B cell (primary cell): ENCODE results near the gene LRCH1. TPM values are rescaled to one million over a fixed set of nuclear protein-coding genes. Genes with fewer than 3 reads are reported as not detected.

ENCODE experiments used
- ATAC-seq: fragments of 200-7000 bp; cut with Tn5 transposase; one replicate; pipeline ENCODE4 v1.10.0; 2021; ENCODE audit warnings: low read depth, mild to moderate bottlenecking, moderate number of reproducible peaks, moderate library complexity
- CTCF ChIA-PET: fragments of 350-600 bp; sonication (Branson Sonifier 250); formaldehyde crosslinking; loops from one replicate; lab custom pipeline; 2021; ENCODE audit warnings: antibody characterized with exemption, inconsistent platforms; lab: Charles Lee
- POLR2A ChIA-PET: fragments of 350-600 bp; sonication (Branson Sonifier 250); formaldehyde crosslinking; loops from one replicate; lab custom pipeline; 2021; ENCODE audit warnings: antibody characterized with exemption; lab: Charles Lee
- DNase-seq: peaks from one replicate; pipeline ENCODE4 v3.0.0; 2013
- H2AFZ ChIP-seq: 2 replicates; pipeline ENCODE4 v1.6.1; 2012; ENCODE audit warnings: mild to moderate bottlenecking, low read depth, low read length; ENCODE audit not compliant: insufficient read depth, poor library complexity, severe bottlenecking
- H3K27ac ChIP-seq, 2 donors: 1 replicate in 1 of 2; 2 replicates in 1 of 2; pipeline ENCODE4 v1.5.1; 2012 to 2013; ENCODE audit warnings: low read length in 2 of 2, mild to moderate bottlenecking in 2 of 2, moderate library complexity in 1 of 2
- H3K27me3 ChIP-seq, 4 experiments: fragments of 200-600 bp in 1 of 4; sonication (generic) in 1 of 4; replicated peaks in 1 of 4; 1 replicate in 2 of 4; 2 replicates in 2 of 4; pipeline versions ENCODE4 v1.6.1 to v1.7.0; 2013 to 2016; ENCODE audit warnings: low read length in 3 of 4, mild to moderate bottlenecking in 2 of 4, mixed read lengths in 1 of 4, moderate library complexity in 1 of 4; ENCODE audit not compliant: insufficient read depth in 4 of 4, control insufficient read depth in 3 of 4; ENCODE audit errors: control extremely low read depth in 1 of 4
- H3K36me3 ChIP-seq, 2 experiments: replicated peaks in 1 of 2; 1 replicate in 1 of 2; 2 replicates in 1 of 2; pipeline versions ENCODE4 v1.6.1 to v1.7.1; 2013; ENCODE audit warnings: low read length in 1 of 2; ENCODE audit not compliant: insufficient read depth in 2 of 2, control insufficient read depth in 1 of 2; ENCODE audit errors: control extremely low read depth in 1 of 2, extremely low read depth in 1 of 2
- H3K4me1 ChIP-seq, 2 donors: fragments of 200-600 bp in 1 of 2; sonication (generic) in 1 of 2; 1 replicate in 1 of 2; 2 replicates in 1 of 2; pipeline versions ENCODE4 v1.5.1 to v1.6.1; 2013 to 2017; ENCODE audit warnings: low read length in 2 of 2; ENCODE audit not compliant: control insufficient read depth in 2 of 2, insufficient read depth in 2 of 2
- H3K4me2 ChIP-seq: replicated peaks from 2 replicates; pipeline ENCODE3; 2012; ENCODE audit warnings: mild to moderate bottlenecking, low read depth, low read length; ENCODE audit not compliant: poor library complexity, severe bottlenecking
- H3K4me3 ChIP-seq, 5 experiments: fragments of 200-600 bp in 1 of 5; sonication (generic) in 1 of 5; 1 replicate in 3 of 5; 2 replicates in 2 of 5; pipeline versions ENCODE4 v1.5.1 to v1.7.0; 2011 to 2016; ENCODE audit warnings: low read length in 4 of 5, mild to moderate bottlenecking in 4 of 5, low read depth in 2 of 5, control low read depth in 1 of 5, moderate library complexity in 1 of 5; ENCODE audit not compliant: insufficient read depth in 1 of 5; ENCODE audit errors: control extremely low read depth in 1 of 5, extremely low read depth in 1 of 5
- H3K79me2 ChIP-seq: fragments of 200-600 bp; sonication (generic); one replicate; pipeline ENCODE4 v1.6.0; 2016; ENCODE audit warnings: low read length; ENCODE audit not compliant: control insufficient read depth, insufficient read depth
- H3K9ac ChIP-seq: fragments of 200-600 bp; sonication (generic); 2 replicates; pipeline ENCODE4 v1.6.1; 2017; ENCODE audit warnings: mild to moderate bottlenecking, low read length, moderate library complexity
- H3K9me3 ChIP-seq, 3 donors: one replicate each; pipeline versions ENCODE4 v1.6.1 to v1.7.1; 2013; ENCODE audit warnings: low read length in 2 of 3; ENCODE audit not compliant: control insufficient read depth in 2 of 3, insufficient read depth in 1 of 3; ENCODE audit errors: control extremely low read depth in 1 of 3
- H4K20me1 ChIP-seq: 2 replicates; pipeline ENCODE4 v1.6.0; 2012; ENCODE audit warnings: mild to moderate bottlenecking, low read length; ENCODE audit not compliant: insufficient read depth, control insufficient read depth, poor library complexity, severe bottlenecking
- H3K27ac Mint-ChIP-seq: one replicate; pipeline ENCODE4 v1.8.0; 2021; ENCODE audit warnings: mixed read lengths
- H3K27me3 Mint-ChIP-seq: one replicate; pipeline ENCODE4 v1.8.0; 2021; ENCODE audit warnings: mixed read lengths
- H3K4me1 Mint-ChIP-seq: one replicate; pipeline ENCODE4 v1.8.0; 2021; ENCODE audit warnings: mixed read lengths
- H3K4me3 Mint-ChIP-seq: one replicate; pipeline ENCODE4 v1.8.0; 2021; ENCODE audit warnings: mixed read lengths
- H3K9me3 Mint-ChIP-seq: one replicate; pipeline ENCODE4 v1.8.0; 2022; ENCODE audit warnings: mixed read lengths; ENCODE audit not compliant: insufficient read depth
- CTCF ChIP-seq: fragments of 200-600 bp; IDR thresholded peaks from one replicate; pipeline ENCODE4 v1.8.0; 2022; ENCODE audit warnings: antibody characterized with exemption, mild to moderate bottlenecking
- EZH2 ChIP-seq: IDR thresholded peaks from 2 replicates; pipeline ENCODE4 v1.6.1; 2012; ENCODE audit warnings: borderline replicate concordance, low read depth, mild to moderate bottlenecking, moderate library complexity, low read length; ENCODE audit not compliant: insufficient read depth, poor library complexity, severe bottlenecking
- WGBS: methylation state at CpG from one replicate; pipeline ENCODE4 v1.1.5; 2013; ENCODE audit warnings: missing lambda C conversion rate; ENCODE audit not compliant: insufficient coverage; 5-methylcytosine and 5-hydroxymethylcytosine counted together
- intact Hi-C: fragments of 100-400 bp; cut with micrococcal nuclease; formaldehyde crosslinking; loops from one replicate; pipeline ENCODE4 v1.10.0; 2022
- polyA plus RNA-seq: library from polyadenylated mRNA; depleted of rRNA; stranded (reverse); fragments of >200 nt; gene quantifications from 2 replicates; pipeline ENCODE4 v1.2.3, GENCODE V29; 2012
- total RNA-seq, 2 donors: library from RNA; stranded (reverse); fragments of 120-200 nt in 1 of 2; gene quantifications; 1 replicate in 1 of 2; 2 replicates in 1 of 2; pipeline versions ENCODE4 v1.2.3 to v1.2.4, GENCODE V29; 2013 to 2022

The LRCH1 gene
- total and polyA plus RNA-seq, 2 donors (not counting 1 experiment from before 2014, with no cell fraction given): 13.0 to 50.3 TPM

GRCh38 chr13:46620471-46620870, 67.5 kb downstream of the LRCH1 start:
- intact Hi-C loops: loop anchor here (2.0 to 5.0 kb wide), 2 partner anchors 16 to 33 kb away; no protein-coding TSS in a partner anchor
- Mint-ChIP-seq H3K27ac (peak overlapping the region; percentile 1), H3K27me3 (no peaks in the 10 kb centered on the region), H3K4me3 (peak overlapping the region; percentile 3), H3K9me3 (no peaks in the 10 kb centered on the region), H3K4me1 (peaks cover 95% of the 10 kb centered on the region)
- Histone ChIP-seq H3K4me1 (peaks cover 81 to 82% of the 10 kb centered on the region in 2 donors), H3K4me2 (peak overlapping the region; percentile 22), H3K27me3 (no peaks in the 10 kb centered on the region), H3K79me2 (peaks cover 97% of the 10 kb centered on the region), H3K4me3 (no peak overlapping the region), H3K36me3 (no peaks in the 10 kb centered on the region), H3K27ac (no peak overlapping the region), H3K9ac (peak overlapping the region; percentile 6), H3K9me3 (no peaks in the 10 kb centered on the region), H4K20me1 (peaks cover 35% of the 10 kb centered on the region), H2AFZ (no peak overlapping the region)
- POLR2A ChIA-PET: interaction anchor here (0.8 to 1.7 kb wide), 2 partner anchors 9 to 10 kb away, joined by 3 to 5 read pairs; no protein-coding TSS in a partner anchor
- CTCF ChIA-PET: interaction anchor here (1.0 to 2.5 kb wide), 5 partner anchors 11 to 68 kb away, joined by 3 to 16 read pairs (median 5); no protein-coding TSS in a partner anchor
- ATAC-seq (no peak), DNase-seq (no peak)
- WGBS: 7% methylated on average over 1 of the region's 2 CpGs
- TF ChIP-seq CTCF: no peak

- H3K27me3 Mint-ChIP-seq: no peaks in the 10 kb centered on the region
- H3K9ac ChIP-seq: no peak overlapping the region
- H3K4me3 ChIP-seq: no peak overlapping the region
- CTCF ChIA-PET: interaction anchor here (1.0 to 2.5 kb wide), 5 partner anchors 12 to 69 kb away, joined by 3 to 16 read pairs (median 5); no protein-coding TSS in a partner anchor
- WGBS: no CpG with 5 or more reads among the region's 2 CpGs
- H2AFZ ChIP-seq: no peak overlapping the region
- POLR2A ChIA-PET: interaction anchor here (0.8 to 1.7 kb wide), 2 partner anchors 9 to 10 kb away, joined by 3 to 5 read pairs; no protein-coding TSS in a partner anchor
- peak overlapping the region; percentile 33 for H3K27ac Mint-ChIP-seq
- H3K36me3 ChIP-seq: no peaks in the 10 kb centered on the region
- H3K9me3 ChIP-seq: no peaks in the 10 kb centered on the region
- H3K4me3 Mint-ChIP-seq: peak overlapping the region; percentile 2
- ATAC-seq (no peak), DNase-seq (no peak)
- H3K9me3 Mint-ChIP-seq: no peaks in the 10 kb centered on the region
- H3K4me1 Mint-ChIP-seq: peaks cover 95% of the 10 kb centered on the region
- H3K27me3 ChIP-seq: no peaks in the 10 kb centered on the region
- peaks cover 97% of the 10 kb centered on the region for H3K79me2 ChIP-seq
- TF ChIP-seq CTCF (no peak), EZH2 (no peak)
- H3K4me2 ChIP-seq: peak overlapping the region; percentile 7
- H3K27ac ChIP-seq: no peak overlapping the region
- intact Hi-C loops: loop anchor here (2.0 to 5.0 kb wide), 2 partner anchors 16 to 34 kb away; no protein-coding TSS in a partner anchor
- H4K20me1 ChIP-seq: peaks cover 35% of the 10 kb centered on the region
- H3K4me1 ChIP-seq: peaks cover 84 to 85% of the 10 kb centered on the region in 2 donors
Observed at GRCh38 chr13:46621133-46621532, 68.2 kb downstream of the LRCH1 start.
